Activated CD4-positive, alpha-beta T cell treated with anti-CD3 and anti-CD28 coated beads, Interleukin-2, amount 50 U/mL, for 48 hours (primary cell): Measurements from ENCODE around the gene QTRT2.

Source experiments
- DNase-seq, 2 experiments: peaks; one replicate each; pipeline ENCODE4 v3.0.0-alpha.2; 2020

The QTRT2 gene

GRCh38 chr3:114056130-114057010, at the start of gene QTRT2, which contains the start of gene CCDC191:
QTRT2 (plus strand) TSS chr3:114056737; CDS start chr3:114065258, 8,521 bp downstream.
CCDC191 (minus strand) TSS chr3:114056526; CDS start chr3:114056466, 60 bp downstream.
- DNase-seq: peak; percentile 97 to 98

GRCh38 chr3:114011059-114011797, 45.3 kb upstream of the QTRT2 start:
- no peak for DNase-seq

- DNase-seq: no peak
Observed at GRCh38 chr3:114014211-114014610, 42.3 kb upstream of the QTRT2 start.

DNA sequence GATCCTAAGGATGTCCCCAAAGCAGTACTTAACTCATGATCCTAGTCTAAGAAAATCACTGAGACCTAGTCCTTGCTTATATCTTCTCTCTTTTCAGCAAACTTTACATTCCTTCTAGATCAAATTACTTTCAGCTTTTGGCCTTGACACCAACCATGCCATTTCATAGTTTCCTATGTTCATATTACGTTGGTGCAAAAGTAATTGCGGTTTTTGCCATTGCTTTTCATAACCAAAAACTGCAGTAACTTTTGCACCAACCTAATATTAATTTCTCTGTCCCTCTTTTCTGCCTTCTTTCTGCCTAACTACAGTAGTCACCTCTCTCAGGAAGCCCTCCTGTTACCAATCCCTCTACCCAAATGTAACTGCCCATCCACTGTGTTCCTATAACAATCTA, 37.1 kb upstream of the QTRT2 start:
- no peak for DNase-seq

DNA sequence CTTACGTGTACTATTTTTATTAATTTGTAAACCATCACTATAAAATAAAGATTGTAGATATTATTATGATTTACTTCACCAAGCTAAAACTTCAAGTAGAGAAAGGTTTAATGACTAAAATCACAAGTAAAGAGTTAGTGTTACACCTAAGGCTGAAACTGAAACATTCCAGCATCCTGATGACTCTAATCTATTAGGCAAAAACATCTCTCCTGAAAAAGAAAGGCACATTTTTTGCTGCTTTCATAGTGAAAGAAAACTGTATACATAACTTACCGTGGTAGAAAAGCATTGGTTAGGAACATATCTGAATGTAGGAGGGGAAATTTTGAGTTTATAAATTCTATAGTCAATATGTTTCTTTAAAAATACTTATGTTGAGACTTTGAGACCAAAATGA, 35.6 kb upstream of the QTRT2 start:
- DNase-seq: no peak

DNA sequence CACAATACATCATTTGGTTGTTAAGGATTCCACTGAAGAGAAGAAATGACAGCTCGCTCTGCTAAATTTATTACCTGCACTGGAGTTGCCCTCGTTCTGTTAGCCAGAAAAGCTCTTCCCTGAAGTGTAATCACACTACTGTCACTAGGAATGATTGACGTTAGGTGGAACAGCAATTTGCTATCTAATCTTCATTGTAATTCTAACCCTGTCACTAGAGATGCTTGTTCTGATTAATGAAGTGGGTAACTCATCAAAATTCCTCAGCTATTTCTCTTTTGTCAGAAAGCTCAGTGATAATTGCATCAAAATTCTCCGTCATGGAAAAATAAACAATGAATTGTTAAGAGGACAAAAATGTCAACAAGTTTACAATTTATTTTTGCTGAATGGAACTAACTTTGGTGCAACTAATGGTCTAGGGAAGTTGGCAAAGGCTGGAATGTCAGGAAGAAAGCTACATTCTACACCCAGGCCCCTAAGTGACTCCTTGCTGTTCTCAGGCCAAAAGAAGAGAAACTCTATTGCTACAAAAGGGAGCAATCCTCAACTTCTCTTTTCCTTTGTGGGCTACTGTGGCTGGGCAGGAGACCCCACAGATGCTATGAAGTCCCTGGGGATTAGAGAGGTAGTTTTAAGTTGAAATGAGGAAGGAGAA, 34.3 kb upstream of the QTRT2 start:
- no peak for DNase-seq

DNA sequence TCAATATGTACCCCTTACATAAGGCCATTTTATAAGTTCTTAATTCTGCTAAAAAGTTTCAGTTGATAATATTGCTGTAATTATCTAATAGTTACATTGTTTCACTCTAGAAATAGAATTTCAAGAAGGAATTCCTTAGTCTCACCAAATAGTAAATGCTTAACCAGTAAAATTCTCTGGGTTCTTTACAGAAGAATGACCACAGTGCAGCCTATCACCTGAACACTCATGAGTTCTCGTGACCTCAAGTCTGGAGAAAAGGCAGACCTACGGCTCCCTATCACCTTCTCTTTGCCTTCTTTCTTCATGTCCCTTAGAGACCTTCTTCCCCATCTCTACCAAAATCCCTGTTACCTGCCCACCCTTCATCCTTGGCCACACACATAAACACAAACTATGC, 31.1 kb upstream of the QTRT2 start:
- DNase-seq: no peak

DNA sequence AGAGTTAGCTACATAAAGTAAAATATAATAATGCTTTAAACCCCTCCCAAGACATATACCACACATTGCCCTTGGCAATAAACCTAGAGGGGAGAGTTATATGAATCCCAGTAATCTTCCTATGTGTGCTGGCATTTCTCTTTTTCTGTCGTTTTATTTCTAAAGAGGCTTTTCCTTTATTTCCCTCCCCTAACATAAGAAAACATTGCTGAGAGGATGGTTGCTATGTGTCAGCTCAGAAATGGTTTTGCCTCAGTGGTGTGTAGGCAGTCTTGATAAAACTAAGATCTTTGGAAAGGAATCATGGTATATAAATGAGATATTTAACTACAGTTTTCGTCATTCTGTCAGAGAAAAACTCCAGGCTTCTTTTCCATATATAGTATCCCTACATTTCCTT, 30.2 kb upstream of the QTRT2 start:
- DNase-seq: no peak

GRCh38 chr3:114033721-114034120, 22.8 kb upstream of the QTRT2 start:
- no peak for DNase-seq

- no peak for DNase-seq
Observed at GRCh38 chr3:114034211-114034610, 22.3 kb upstream of the QTRT2 start.

DNA sequence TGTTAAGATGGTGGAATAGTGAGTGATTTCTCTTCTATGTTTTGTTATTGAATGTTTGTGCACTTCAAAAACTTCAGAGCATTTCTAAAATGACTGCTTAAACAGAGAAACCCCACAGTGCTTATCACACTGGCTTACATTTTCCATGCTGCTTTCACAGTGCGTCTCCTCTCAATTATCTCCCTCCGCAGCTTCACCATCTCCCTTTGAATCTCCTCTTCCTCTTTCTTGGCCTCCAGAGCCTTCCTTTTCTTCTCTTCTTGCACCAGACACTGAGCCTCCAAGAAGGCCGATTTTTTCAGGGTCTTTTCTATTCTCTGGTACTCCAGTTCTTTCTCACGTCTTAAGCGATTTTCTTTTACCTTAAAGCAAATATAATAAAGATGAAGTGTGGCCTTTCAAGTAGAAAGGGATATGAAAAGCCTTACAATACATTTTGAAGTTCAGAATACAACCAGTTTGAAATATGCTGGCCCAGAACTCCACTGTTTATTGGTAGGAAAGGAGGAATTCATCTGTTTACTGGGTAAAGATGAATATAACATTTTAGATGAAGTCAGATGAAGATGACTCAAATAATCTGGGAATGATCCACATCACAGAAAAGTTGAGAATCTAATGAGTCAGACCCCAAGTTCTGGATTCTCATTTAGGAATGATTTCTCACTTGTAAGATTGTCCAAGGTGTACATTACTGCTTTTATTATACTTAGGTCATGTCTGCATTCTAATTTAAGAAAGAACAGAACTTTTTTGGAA, 21.6 kb upstream of the QTRT2 start:
- no peak for DNase-seq

DNA sequence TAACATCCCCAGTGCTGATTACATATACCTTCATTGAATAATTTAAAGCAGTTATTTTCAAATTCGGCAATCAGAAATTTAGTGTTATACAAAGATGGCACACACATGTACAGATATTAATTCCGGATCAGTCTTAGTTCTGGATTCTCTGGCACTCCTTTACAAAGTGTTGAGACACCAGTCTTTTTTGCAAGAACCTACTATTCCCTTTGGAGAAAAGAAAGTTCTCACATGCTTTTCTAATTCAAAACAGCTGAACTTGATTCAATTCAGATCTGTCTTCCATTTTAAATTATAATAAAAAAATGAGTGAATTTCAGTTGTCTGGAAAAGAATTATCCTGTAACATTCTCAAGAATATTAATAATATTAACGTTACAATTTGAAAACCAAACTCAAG, 20.6 kb upstream of the QTRT2 start:
- no peak for DNase-seq

DNA sequence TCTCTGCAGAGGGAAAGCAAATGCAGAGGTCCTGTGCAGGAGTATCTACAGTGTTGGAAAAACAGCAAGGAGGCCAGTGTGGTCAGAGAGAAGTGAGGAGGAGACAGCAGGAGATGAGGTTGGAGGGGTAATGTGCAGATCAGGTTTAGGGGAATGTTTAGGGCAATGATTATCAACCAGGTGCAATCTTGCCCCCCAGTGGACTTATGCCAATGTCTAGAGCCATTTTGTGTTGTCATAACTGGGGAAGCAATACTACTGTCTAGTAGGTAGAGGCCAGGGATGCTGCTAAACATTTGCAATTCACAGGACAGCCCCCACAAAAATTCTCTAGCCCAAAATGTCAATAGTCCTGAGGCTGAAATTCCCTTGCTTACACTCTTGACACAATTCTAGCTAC, 13.3 kb upstream of the QTRT2 start:
- no peak for DNase-seq

GRCh38 chr3:114052216-114052615, 4.3 kb upstream of the QTRT2 start:
- no peak for DNase-seq

- DNase-seq: no peak
Observed at GRCh38 chr3:114057011-114057347, 442 bp downstream of the QTRT2 start.

GRCh38 chr3:114058646-114059045, 2.1 kb downstream of the QTRT2 start:
- no peak for DNase-seq

GRCh38 chr3:114060906-114061655, 4.5 kb downstream of the QTRT2 start:
- no peak for DNase-seq

DNA sequence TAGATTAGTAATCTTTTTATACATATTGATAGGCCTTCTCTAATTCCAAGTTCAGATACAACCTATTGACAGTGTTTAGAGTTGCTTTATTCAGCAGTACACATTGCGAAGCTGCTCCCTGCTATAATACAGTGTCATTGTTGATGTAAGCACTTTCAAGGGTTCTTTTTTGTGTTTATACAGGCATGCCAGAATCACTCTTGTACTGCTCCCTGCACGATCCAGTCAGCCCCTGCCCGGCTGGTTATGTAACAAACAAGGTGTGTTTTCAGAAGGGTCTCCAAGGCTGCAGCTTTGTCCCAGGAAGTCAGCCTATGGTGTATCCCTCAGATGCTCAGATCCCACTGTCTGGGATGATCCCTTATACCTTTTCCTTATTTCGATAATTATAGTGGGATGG, 11.3 kb downstream of the QTRT2 start:
- no peak for DNase-seq

DNA sequence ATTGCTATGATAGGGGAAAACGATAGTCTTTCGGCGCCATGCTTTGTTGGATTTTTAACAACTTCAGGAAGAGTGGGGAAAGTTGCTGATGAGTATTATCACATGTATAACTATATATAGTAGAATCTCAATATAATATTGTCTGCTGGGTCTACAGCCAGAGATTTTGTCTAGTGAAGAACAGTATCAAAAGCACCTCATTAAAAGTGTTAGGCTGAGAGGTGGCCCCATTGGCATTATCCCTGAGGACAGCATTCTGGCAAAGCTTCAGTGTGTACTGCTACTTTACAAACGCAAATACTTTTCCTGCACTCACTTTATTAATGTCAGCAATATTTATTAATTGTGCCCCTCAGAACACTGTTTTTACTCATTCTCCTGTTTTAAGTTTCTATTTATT, 11.8 kb downstream of the QTRT2 start:
- DNase-seq: no peak

- no peak for DNase-seq
Observed at GRCh38 chr3:114071786-114072185, 15.2 kb downstream of the QTRT2 start.

GRCh38 chr3:114076711-114077110, 20.2 kb downstream of the QTRT2 start:
- DNase-seq: no peak

- no peak for DNase-seq
Observed at GRCh38 chr3:114078126-114078525, 21.6 kb downstream of the QTRT2 start.
